NT2/D1 (cell line): ENCODE measurements around the gene GSKIP.

ENCODE experiments used
- DNase-seq: peaks from one replicate; pipeline ENCODE4 v3.0.0-alpha.2; 2011; ENCODE audit warnings: low read depth, low spot score
- H3K27me3 ChIP-seq: 2 replicates; pipeline ENCODE4 v1.6.0; 2011; ENCODE audit warnings: mild to moderate bottlenecking; ENCODE audit not compliant: insufficient read length, insufficient read depth
- H3K36me3 ChIP-seq: 2 replicates; pipeline ENCODE4 v1.6.1; 2011; ENCODE audit warnings: mild to moderate bottlenecking, low read length, mixed read lengths; ENCODE audit not compliant: insufficient read depth, insufficient read length
- H3K4me1 ChIP-seq: 2 replicates; pipeline ENCODE4 v1.5.1; 2011; ENCODE audit not compliant: insufficient read depth, insufficient read length
- H3K4me3 ChIP-seq: 2 replicates; pipeline ENCODE4 v1.5.1; 2011; ENCODE audit warnings: low read depth; ENCODE audit not compliant: insufficient read length
- H3K9ac ChIP-seq: 2 replicates; pipeline ENCODE4 v1.6.0; 2011; ENCODE audit warnings: low read depth; ENCODE audit not compliant: insufficient read length
- H3K9me3 ChIP-seq: 2 replicates; pipeline ENCODE4 v1.5.1; 2011; ENCODE audit warnings: mild to moderate bottlenecking, low read length; ENCODE audit not compliant: insufficient read depth
- SUZ12 ChIP-seq: IDR thresholded peaks from 2 replicates; pipeline ENCODE4 v1.6.1; 2011; ENCODE audit not compliant: insufficient read length, insufficient read depth; ENCODE audit errors: extremely low read depth
- YY1 ChIP-seq: IDR thresholded peaks from 2 replicates; pipeline ENCODE4 v1.6.1; 2011; ENCODE audit not compliant: insufficient read length, insufficient read depth
- ZNF274 ChIP-seq: IDR thresholded peaks from 2 replicates; pipeline ENCODE4 v1.6.1; 2011; ENCODE audit warnings: mild to moderate bottlenecking, low read depth, low read length

The GSKIP gene

DNA sequence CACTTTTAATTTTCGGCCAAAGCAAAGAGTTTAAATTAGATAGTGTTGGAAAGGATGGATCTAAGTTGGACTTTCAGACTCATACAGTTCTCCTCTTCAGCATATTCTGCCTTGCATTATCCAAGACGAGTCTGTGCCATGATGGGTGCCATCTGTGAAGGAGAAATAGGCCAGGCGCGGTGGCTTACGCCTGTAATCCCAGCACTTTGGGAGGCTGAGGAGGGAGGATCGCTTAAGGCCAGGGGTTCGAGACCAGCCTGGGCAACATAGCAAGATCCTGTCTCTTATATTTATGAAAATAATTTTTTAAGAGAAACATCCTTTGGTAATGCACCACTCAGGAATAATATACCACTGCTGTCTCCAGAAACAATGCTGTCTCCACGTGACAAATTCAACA is 35.1 kb downstream of the GSKIP start:
- DNase-seq = no peak
- peaks cover 3% of the 10 kb centered on the region for H3K27me3 ChIP-seq
- no peaks in the 10 kb centered on the region for H3K36me3 ChIP-seq
- no peaks in the 10 kb centered on the region for H3K4me1 ChIP-seq
- TF ChIP-seq SUZ12 (no peak), YY1 (no peak), ZNF274 (no peak)
- H3K9me3 ChIP-seq = no peaks in the 10 kb centered on the region
- H3K9ac ChIP-seq = no peak overlapping the region
- H3K4me3 ChIP-seq = no peak overlapping the region

DNA sequence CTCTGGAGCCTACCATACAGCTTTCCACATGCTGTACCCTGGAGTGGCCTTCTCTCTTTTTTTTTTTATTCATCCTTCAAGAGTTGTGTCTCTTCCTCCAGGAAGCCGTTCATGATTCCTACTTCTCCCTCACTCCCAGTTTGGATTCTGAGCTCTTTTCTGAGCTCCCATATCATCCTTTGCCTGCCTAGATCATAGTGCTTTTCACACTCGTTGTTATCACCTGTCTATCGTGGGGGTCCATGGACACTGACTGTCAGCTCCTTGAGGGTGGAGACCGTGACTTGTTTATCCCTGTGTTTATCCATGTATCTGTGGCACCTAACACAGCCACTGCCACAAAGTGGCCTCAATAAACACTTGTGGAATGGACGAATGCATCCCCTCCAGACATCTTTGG is 35.6 kb downstream of the GSKIP start:
- TF ChIP-seq SUZ12 (no peak), YY1 (no peak), ZNF274 (no peak)
- no peak overlapping the region for H3K4me3 ChIP-seq
- no peaks in the 10 kb centered on the region for H3K9me3 ChIP-seq
- H3K9ac ChIP-seq = no peak overlapping the region
- H3K36me3 ChIP-seq = no peaks in the 10 kb centered on the region
- no peaks in the 10 kb centered on the region for H3K4me1 ChIP-seq
- no peaks in the 10 kb centered on the region for H3K27me3 ChIP-seq
- DNase-seq = no peak

DNA sequence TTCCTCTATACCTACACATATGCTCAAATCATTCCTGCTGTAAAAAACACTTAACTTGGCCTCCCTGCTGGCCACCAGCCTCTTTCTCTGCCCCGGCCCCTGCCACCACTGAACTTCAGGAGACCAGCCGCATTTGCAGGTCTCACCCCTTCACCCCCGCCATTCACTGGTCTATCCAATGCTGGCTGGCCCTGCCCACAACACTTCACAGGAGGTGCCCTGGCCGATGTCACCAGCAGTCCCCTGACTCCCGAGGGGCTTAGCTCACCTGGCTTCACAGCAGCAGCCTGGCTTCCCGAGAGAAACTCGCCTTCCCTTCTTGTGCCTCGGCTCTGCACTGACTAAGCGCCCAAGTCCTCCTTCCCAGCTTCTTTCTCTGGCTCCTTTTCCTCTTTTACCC is 36.1 kb downstream of the GSKIP start:
- H3K4me1 ChIP-seq = no peaks in the 10 kb centered on the region
- H3K9me3 ChIP-seq = no peaks in the 10 kb centered on the region
- no peak overlapping the region for H3K9ac ChIP-seq
- no peaks in the 10 kb centered on the region for H3K36me3 ChIP-seq
- TF ChIP-seq YY1 = no peak
- TF ChIP-seq ZNF274 = no peak
- H3K27me3 ChIP-seq = no peaks in the 10 kb centered on the region
- DNase-seq = no peak
- no peak overlapping the region for H3K4me3 ChIP-seq

DNA sequence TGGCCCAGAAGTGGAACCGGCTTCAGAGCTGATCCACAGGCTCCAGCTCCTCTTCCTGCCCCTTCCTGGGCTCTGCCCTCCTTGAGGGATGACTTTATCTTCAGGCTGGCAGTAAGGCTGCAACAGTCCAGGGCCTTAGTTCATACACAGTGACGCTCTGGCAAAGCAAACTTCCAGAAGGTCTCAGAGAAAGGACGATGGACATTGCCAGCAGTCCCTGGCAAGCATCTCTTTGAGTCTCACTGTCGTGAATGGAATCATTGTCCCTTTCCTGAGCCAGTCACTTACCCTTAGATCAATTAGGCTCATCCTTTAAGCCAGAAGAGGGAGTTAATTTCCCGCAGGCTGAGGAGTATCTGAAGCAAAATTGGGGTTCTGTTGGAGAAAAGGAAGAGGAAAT is 37.2 kb downstream of the GSKIP start:
- no peak overlapping the region for H3K9ac ChIP-seq
- H3K27me3 ChIP-seq = no peaks in the 10 kb centered on the region
- no peaks in the 10 kb centered on the region for H3K36me3 ChIP-seq
- no peak for TF ChIP-seq ZNF274
- H3K9me3 ChIP-seq = no peaks in the 10 kb centered on the region
- no peaks in the 10 kb centered on the region for H3K4me1 ChIP-seq
- H3K4me3 ChIP-seq = no peak overlapping the region
- no peak for DNase-seq

DNA sequence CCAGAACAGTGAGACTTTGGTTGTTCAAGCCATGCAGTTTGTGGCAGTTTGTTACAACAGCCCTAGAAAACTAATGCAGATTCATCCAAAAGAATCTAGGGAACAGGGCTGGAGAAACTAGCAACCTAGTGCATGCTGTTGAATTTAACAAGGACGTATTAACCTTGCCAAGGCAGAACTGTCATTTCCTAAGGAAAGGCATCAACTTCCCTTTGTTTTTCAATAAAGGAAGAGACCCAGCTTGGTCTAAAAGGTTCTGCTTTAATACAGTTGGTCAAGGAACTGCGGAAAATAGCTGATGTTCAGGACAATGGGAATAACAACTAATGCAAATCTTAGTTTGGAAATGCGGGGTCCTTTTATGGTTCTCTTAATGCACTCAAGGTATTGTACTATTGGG is 40.1 kb downstream of the GSKIP start:
- H3K36me3 ChIP-seq = no peaks in the 10 kb centered on the region
- no peak for TF ChIP-seq ZNF274
- TF ChIP-seq YY1 = no peak
- no peak for TF ChIP-seq SUZ12
- no peaks in the 10 kb centered on the region for H3K9me3 ChIP-seq
- no peaks in the 10 kb centered on the region for H3K4me1 ChIP-seq
- DNase-seq = no peak
- H3K4me3 ChIP-seq = no peak overlapping the region
- no peaks in the 10 kb centered on the region for H3K27me3 ChIP-seq
- no peak overlapping the region for H3K9ac ChIP-seq

DNA sequence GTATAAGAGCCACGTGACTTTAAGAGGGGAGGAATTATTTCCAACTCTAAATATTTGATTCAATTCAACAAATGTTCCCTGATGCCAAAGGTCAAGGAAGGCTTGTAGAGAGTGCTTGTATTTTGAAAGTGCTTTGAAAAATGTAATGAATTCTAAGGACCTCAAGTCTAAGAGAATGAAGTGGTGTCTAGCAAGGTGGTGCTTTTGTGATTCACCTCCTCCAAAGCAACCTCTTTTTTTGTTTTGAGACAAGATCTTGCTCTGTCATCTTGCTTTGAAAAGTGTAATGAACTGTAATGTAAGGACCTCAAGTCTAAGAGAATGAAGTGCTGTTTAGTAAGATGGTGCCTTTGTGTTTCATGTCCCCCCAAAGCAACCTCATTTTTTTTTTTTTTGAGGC is 42.4 kb downstream of the GSKIP start:
- H3K9me3 ChIP-seq = no peaks in the 10 kb centered on the region
- no peak for DNase-seq
- TF ChIP-seq YY1 (no peak), SUZ12 (no peak), ZNF274 (no peak)
- no peaks in the 10 kb centered on the region for H3K4me1 ChIP-seq
- no peak overlapping the region for H3K4me3 ChIP-seq
- no peak overlapping the region for H3K9ac ChIP-seq
- no peaks in the 10 kb centered on the region for H3K27me3 ChIP-seq
- H3K36me3 ChIP-seq = no peaks in the 10 kb centered on the region

- Histone ChIP-seq H3K9me3 (no peaks in the 10 kb centered on the region), H3K9ac (no peak overlapping the region), H3K4me1 (no peaks in the 10 kb centered on the region), H3K4me3 (no peak overlapping the region), H3K36me3 (no peaks in the 10 kb centered on the region), H3K27me3 (no peaks in the 10 kb centered on the region)
- TF ChIP-seq YY1 = no peak
- TF ChIP-seq SUZ12 = no peak
- TF ChIP-seq ZNF274 = no peak
- no peak for DNase-seq
These were observed 44.7 kb downstream of the GSKIP start for GRCh38 chr14:96407935-96408570.

GRCh38 chr14:96408608-96409007 is 45.3 kb downstream of the GSKIP start:
- Histone ChIP-seq H3K9ac (no peak overlapping the region), H3K36me3 (no peaks in the 10 kb centered on the region), H3K9me3 (no peaks in the 10 kb centered on the region), H3K4me3 (no peak overlapping the region), H3K4me1 (no peaks in the 10 kb centered on the region), H3K27me3 (no peaks in the 10 kb centered on the region)
- TF ChIP-seq SUZ12 (no peak), ZNF274 (no peak), YY1 (no peak)
- no peak for DNase-seq
